ENCODE data around the gene KCNH4.
A peak's percentile ranks its signal among the peaks of the same experiment; 100 is the strongest.
"Not testable (repeated sequence)": the region's sequence is repeated elsewhere in the genome, so short reads cannot be mapped to it uniquely, and the experiment has no call there.

KCNH4 gene

DNA sequence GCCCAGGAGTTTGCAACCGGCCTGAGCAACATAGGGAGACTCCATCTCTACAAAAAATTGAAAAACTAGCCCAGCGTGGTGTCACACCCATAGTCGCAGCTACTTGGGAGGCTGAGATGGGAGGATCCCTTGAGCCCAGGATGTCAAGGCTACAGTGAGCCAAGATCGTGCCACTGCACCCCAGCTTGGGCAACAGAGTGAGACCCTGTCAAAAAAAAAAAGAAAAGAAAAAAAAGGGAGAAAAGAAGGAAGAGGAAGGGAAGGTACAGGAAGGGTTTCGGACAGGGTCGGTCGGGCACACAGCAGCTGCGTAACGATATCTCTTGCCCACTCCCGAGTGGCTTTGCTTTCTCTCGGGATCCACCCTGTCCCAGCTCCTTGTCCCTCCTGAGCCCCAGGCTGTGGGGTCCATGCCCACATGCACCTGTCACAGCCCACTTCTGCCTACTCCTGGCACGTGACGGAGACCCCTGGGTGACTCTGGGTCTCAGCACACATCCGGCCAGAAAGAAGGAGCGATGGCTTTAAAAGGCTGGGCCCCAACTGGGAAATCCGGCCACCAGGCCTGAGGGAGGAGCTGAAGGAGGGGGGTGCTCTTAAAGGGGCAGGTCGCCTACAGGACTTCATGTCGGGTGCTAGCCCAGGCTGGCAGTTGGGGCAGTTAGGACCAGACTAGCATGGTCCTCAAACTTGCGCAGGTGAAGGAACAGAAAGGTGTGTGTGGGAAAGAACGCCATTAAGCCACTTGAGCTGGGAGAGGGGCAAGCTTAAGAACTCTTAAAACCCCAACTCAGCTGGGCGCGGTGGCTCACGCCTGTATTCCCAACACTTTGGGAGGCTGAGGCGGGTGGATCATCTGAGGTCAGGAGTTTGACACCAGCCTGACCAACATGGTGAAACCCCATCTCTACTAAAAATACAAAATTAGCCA lies 13.3 kb upstream of the KCNH4 start, which contains the start of gene GHDC:
GHDC (minus strand) TSS at position 526 of the 931 bp plus-strand sequence. CDS start 913 bp downstream, outside the sequence.
- peak; percentile 94 for DNase-seq

DNA sequence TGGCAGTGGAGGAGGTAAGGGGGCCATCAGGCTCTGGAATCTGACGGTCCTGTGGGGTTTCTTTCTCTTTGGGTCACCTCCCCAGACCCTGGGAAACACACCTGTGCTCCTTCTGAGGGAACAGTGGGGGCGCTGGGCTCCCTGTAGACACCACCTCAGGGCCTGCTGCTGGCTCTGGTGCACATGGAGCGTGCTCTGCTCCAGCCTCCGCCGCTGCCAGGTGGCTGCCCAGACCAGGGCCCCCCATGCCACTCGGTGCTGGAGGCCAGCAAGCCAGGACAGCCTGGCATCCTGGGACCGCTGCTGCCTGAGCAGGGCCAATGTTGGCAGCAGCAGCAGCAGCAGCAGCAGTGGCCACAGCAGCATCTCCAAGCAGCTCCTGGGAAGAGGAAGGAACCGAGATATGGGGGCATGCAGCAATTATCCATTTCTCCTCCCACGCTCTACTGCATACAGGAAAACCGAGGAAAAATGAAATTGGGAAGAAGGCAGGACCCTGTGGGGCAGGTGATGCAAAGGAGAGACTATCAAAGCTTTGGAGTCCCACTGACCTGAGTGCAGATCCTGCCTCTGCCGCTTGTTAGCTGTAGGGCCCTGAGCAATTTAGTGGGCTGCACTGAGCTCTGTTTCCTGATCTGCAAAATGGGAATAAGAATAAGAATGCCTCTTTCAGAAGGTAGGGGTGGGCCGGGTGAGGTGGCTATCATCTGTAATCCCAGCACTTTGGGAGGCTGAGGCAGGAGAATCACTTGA lies 12.4 kb upstream of the KCNH4 start:
- no peak for DNase-seq

DNA sequence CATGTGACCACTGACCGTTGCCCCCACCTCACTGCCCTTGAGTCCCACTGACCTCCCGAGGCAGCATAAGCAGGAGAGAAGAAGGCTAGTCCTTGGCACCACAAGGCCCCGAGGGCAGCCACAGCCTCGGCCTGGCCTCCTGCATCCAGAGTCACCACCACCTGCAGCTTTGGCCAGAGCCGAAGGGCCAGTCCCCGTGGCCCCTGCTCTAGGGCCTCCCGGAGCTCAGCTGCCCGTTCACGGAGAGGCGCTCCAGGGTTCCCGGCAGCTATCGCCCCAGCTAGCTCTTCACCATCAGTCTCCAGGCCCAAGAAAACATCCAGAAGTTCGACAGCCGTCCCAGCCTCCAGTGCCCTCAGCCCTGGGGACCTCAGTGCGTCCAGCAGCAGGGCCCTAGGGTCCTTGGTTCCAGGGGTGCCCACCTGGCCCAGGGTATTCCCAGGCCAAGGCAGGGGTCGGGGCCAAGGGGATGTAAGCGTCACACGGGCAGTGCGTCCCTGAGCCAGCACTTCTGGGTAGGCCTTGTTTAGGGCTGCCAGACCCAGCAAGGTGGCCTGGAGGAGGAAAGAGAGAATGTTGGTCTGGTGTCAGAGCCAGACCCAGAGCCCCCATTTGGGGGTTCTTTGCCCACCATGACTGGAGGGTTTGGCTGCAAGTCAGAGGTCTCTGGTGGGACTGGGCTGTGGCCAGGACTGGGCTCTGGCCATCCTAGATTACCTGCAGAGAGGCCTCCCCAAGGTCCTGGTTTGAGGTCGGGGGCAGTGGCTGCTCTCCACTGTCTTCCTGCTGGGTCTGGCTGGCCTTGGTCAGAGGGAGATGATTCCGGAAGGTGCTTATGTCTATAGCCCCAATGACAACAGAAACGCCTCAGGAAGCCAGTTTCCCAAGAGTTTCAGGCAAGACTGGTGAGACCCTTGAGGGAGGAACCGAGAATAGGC lies 11.5 kb upstream of the KCNH4 start:
- no peak for DNase-seq

DNA sequence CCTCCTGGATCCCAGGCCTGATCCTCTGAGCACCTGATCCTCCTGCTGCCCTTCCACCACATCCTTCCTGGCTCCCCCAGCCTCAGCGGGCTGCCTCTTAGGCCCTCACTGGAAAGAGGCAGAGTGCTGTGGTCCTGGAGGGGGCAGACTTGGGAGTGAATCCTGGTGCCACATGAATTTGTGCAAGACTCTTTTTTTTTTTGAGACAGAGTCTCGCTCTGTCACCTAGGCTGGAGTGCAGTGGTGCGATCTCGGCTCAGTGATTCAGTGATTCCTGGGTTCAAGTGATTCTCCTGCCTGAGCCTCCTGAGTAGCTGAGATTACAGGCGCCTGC lies 10.3 kb upstream of the KCNH4 start:
- DNase-seq, result no peak

DNA sequence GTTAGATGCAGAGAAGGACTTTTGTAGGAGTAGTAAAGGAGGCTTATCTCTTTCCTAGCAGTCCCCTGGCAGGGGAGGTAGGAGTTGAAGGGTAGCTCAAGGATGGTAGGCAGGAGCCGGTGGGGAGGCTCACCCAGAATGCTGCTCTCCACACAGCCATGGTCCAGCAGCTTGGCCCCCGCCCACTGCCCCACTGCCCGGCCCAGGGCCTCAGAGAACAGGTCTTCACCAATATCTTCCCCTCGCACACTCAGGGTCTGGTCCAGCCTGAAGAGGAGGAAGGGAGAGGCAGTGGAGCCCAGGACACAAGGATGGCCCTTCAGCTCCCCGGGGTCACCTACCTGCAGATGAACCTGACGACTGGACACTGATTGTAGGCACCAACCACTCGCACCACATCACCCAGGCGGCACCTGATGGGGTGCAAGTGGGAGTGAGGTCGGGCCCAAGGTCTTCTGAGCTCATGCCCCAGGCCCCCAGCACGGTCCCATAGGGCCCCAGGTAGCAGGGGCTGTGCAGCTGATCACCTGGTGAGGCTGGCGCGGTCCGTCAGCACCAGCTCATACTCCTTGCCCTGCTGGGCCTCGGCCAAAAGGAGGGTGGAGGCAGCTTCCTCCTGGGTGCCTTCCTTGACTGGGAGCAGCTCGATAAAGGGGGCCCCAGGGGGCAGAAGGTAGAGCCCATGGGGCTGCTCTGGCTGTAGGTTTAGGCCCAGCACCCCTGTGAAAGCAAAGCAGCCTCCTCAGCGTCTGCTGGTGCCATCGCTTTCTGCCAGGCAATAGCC lies 9.7 kb upstream of the KCNH4 start:
- no peak for DNase-seq

DNA sequence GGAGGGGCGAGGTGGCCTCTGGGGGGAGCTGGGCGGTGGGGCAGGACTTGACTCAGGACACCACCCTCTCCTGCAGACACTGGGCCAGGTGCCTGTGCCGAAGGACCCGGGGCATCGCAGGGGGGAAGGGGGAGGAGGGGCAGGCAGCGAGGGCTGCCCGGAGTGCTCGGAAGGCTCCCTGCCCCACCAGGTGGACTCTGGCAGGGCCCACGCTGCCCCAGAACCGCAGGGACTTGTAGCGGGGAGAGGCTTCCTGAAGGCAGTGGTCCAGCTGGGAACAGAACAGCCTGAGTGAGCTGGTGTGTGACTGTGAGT lies 8.7 kb upstream of the KCNH4 start:
- DNase-seq, result no peak

DNA sequence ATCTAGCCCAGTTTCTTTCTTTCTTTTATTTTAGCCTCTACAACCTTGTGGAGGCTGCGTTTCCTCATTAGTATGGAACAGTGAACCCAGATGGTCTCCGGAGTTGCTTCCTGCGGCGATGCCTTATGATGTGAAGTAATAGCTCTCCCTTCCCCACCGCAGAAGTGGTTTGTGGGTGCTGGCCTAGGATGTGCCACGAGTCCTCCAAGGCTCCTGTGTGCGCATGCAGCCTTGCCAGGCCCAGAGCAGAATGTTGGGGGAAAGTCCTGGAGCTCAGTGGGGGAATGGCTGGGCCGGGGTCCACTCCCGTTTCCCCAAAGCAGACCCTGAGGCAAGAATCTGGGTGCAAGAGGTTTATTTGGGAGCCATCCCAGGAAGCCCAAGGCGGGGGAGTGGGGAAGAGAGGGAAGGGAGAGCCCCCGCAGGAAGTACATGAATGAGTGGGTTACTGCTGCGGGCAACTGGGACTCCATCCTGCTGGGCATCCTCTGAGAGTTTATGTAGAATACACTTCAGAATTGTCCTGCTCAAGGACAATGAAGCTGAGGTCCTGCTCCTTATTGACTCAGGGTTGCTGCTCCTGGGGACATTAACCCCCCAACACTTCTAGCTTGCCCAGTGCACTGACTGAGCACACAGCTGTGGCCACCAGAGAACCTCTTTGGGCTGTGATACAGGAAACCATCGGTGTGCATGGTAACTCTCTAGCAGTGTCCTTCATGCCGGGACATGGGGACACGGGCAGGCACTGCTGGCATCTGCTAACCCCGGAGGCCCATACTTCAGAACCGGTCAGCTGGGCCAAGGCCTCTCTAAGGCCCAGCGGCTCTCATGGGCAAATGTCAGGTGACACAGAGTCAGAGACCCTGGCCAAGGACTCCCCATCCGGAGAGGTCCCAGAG lies 8.1 kb upstream of the KCNH4 start:
- no peak for DNase-seq

DNA sequence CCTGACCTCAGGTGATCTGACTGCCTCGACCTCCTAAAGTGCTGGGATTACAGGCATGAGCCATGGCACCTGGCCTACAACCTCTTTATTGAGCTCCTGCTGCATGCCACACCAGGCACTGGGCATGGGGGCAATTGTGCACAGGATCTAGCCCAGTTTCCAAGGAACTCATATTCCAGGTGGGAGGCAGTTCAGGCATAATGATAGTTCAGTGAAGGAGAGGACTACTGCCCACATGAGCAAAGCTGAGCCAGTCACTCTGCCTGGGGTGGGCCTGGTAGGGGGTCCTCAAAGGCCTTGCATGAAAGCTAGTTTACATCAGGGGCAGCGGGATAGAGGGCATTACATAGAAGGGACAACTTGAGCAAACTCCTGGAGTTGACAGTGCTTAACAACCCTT lies 6.9 kb upstream of the KCNH4 start:
- no peak for DNase-seq

DNA sequence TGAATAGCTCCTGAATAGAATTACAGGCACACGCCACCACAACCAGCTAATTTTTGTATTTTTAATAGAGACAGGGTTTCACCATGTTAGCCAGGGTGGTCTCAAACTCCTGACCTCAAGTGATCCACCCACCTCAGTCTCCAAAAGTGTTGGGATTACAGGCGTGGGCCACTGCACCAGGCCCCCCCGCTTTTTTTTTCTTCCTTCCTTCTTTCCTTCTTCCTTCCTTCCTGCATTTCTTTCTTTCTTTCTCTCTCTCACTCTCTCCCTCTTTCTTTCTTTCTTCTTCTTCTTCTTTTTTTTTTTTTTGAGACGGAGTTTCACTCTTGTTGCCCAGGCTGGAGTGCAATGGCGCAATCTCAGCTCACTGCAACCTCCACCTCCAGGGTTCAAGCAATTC lies 5.2 kb upstream of the KCNH4 start:
- DNase-seq, result not testable (repeated sequence)

DNA sequence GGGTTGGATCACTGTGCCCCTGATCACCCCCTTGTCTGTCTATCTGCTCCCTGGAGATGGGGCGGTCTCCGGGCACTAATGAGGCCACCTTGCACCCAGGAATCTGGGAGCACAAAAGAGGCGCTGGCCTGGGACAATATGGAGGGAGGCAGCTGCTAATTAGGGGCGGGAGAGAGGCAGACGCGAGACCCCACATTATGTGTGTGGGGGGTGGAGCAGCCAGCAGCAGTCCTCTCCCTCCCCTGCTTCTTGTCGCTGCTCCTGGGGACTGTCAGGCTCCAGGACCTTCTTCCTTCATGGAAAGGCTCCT lies 4.6 kb upstream of the KCNH4 start:
- peak; percentile 81 for DNase-seq

DNA sequence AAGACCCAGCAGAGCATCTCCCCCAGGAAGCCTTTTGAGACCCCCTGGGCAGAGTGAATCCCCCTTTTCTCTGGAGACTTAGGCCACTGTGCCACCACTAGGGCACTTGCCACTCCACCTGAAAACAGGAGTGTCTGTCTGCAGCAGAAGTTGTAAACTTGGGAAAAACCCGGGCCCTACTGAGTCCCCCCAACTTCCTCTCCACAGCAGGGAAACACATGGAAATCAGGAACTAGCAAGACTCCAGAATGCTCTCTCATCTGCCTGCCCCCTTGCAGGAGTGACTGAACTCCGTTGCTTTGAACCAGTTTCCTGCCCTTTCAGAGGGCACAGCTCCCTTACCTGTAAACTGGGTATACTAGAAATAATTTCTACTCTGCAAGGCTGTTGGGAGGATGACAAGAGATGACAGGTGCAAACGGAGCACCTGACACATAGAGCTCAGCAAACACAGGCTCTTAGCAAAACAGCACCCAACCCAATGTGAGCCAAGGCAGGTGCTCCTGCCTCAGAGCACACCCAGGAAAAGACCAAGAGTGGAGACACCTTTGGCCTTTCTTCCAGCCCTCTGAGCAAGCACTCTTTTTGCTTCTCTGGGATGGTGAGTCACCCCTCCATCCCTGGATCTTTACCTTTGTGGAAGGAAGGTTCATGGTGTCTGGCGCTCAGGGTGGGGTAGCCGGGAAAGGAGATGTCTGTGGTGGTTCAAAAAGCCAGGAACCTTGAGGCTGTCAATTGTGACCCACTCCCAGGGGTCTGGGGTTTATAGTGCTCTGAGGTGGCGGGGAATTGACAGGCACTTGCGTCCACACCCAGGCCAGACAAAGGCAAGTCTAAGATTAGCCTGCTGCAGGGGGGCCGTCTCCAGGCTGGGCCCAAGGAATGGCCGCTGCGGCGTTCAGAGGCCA lies 4.0 kb upstream of the KCNH4 start, which contains the start of gene HCRT:
HCRT (minus strand) TSS at position 740 of the 908 bp plus-strand sequence; CDS start at position 653, 87 bp downstream.
- peak; percentile 42 for DNase-seq

DNA sequence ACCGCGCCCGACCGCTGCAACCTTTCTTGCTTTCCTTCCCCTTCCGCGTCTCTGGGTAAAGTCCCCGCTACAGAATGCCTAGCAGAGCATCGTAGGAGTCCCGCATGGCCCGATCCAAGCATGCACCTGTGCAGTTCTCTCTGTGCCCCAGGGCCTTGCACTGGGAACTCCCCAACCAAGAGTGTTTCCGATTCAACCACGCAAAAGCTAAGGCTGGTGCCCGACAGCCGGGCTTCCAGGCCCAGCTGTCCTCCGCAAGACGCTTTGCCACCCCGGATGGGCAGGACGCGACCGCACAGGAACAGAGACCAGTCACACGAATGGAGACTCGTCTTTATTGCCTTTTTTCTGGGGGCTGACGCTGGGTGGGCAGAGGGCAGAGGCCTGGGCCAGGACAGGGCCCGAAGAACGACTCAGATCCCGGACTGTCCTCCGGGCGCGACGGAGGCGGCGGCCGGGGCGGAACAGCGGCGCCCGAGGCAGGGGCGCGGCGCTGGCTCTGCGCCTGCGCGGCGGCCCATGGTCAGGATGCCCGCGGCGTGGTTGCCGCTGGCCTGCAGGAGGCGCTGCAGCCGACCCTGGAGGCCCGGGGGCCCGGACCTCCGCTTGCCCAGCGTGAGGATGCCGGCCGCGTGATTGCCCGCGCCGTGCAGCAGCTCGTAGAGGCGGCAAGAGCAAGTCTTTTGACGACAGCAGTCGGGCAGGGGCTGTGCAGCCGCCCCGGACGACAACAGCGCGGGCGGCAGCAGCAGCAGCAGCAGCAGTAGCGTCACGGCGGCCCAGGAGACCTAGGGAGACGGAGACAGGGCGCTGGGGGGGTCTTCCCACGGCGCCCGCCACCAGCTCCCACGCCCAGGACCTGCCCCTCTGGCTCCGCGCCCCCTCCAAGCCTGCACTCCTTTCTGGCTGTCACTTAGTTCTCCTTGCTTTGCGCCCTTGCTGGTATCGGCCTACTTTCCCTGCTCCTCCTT lies 3.1 kb upstream of the KCNH4 start:
- peak; percentile 92 for DNase-seq

DNA sequence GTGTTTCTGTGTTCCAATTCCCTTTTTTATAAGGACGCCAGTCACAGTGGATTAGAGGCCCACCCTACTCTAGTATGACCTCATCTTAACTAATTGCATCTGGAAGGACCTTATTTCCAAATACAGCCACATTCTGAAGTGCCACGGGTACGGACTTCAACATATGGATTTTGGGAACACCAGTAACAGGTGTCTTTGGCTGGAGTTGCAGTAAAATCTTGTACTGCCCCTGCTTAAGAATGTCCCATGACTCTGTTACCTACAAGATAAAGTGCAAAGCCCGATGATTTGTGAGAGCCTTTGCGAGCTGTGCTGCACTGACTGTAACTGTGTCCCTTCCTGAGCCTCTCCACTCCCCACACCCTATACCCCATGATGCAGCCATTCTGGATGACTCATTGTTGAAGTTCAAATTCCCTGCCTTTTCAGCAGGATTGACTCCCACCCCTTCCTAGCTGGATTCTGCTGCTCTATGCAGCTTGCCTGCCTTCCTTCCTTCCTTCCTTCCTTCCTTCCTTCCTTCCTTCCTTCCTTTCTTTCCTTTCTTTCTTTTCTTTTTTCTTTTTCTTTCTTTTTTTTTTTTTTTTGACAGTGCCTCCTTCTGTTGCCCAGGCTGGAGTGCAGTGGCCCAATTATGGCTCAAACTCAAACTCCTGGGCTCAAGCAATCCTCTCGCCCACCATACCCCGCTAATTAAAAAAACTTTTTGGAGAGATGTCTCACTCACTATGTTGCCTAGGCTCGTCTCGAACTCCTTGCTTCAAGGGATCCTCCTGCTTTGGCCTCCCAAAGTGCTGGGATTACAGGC lies 2.2 kb upstream of the KCNH4 start:
- DNase-seq, result no peak

DNA sequence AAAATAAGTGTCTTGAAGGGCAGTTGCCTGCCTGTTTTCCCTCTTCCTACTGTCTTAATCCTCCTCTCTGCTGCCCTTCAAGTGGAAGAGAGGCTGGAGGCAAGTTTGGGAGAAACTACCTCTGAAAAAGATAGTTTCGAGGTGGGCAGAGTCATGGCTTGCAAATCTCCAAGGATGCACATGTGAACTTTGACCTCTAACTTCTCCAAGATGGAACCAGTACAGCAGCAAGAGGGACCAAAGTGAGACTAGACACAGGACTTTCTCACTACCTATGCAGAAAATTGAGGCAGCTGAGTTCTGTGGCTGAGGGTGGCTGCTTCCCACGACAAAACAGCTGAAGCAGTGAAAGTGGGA lies 887 bp upstream of the KCNH4 start:
- no peak for DNase-seq

DNA sequence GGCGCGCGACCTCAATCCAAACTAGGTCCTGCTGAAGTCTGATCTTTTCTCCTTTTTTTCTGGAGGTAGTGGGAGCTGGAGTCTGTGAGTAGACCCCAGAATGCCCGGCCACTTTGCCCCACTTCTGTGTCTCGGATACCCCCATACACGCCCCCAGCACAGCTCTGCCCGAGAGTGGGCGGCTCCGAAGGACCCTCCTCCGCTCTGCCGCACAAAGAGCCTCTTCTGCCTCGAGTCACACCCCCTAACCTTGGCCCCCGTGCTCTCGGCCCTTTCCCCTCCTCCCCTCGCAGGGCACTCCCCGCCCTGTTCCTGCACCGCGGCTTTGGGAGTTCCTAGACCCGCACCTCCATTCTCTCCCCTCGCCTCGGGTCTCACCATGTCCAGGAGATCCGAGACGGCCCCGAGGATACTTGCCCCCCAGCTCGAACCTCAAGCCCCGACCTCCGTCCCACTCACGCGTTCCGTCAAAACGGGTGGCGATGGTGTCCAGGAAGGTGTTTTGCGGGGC lies 476 bp downstream of the KCNH4 start:
- DNase-seq, result no peak

DNA sequence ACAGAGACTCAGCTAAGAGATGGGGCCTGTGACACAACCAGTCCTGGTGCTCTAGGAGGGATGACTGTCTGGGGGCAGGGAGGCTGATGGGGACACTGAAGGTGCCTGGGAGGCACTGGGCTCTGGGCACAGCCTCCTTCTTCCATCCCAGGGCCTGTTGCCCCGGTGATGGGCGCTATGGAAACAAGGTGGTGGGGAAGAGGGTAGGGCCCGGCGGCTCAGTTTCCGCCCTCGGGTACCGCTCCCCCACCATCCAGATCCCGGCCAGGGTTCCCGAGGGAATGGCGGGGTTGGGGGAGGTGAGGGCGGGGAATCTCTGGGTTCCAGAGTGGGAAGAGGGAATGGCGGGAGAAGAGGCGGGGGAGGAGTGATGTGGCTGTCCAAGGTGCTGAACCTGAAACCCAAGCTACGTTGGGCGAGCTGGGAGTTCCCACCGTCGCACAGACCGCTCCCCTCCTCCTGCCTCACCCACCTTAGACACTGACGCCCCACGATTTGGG lies 981 bp downstream of the KCNH4 start:
- DNase-seq, result peak; percentile 88

DNA sequence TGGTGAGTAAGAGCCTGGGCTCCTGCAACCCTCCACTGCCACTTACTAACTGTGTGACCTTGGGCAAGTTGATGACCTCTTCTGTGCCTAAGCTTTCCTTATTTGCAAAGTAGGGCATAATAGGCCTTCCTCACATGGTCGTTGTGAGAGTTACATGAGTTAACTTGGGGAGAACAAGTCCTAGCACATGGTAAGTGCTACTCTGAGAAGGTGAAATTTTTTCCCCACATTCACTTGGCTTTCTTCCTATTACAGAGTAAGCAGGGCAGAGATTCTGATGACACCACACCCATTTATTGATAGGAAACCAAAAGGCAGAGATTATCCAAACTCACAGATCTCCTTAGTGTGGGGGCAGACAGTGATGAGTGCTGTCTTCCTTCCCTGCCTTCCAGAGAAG lies 1.6 kb downstream of the KCNH4 start:
- DNase-seq, result no peak

DNA sequence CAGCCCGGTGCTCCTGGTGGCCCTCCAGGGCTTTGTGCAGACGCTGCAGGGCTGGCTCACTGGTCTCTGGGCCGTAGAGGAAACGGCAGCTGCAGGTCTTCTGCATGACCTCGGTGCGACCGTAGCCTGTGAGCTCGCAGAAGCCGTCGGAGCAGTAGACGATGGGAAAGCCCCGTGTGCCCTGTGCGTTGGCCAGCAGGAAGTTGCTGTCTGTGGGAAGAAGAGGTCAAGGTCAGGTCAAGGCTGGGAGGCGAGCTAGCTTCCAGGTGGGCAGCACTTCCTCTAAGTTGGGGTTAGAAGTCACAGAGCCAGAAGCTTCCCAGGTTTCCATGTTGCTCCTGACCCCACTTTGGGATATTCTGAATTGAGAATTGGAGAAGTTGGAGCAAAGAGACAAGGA lies 2.1 kb downstream of the KCNH4 start:
- no peak for DNase-seq
